AG09319 (cell line): ENCODE data around the gene UBR7.

Source experiments
- DNase-seq: peaks from one replicate; pipeline ENCODE4 v3.0.0-alpha.2; 2010; ENCODE audit warnings: low read depth; ENCODE audit errors: extremely low read depth
- TF ChIP-seq, protein P1 (sequence below): IDR thresholded peaks from 2 replicates; pipeline ENCODE4 v1.5.1; 2011; ENCODE audit warnings: low read depth, mild to moderate bottlenecking, inconsistent platforms, low read length, moderate library complexity

UBR7 gene

DNA sequence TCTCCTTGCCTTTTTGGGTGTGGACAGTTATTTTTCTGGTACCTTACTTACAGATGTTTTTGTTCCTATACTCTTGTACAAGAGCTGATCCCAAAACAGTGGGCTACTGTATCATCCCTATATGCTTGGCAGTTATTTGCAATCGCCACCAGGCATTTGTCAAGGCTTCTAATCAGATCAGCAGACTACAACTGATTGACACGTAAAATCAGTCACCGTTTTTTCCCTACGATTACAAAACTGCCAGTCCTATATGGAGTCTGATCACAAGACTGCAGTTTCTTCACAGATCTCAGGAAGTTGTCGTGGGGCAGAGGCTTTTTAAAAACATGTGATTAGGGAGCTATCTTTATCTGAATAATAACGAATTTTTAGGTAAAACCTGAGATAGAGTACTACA is 20.6 kb upstream of the UBR7 start:
- TF ChIP-seq, protein P1, sequence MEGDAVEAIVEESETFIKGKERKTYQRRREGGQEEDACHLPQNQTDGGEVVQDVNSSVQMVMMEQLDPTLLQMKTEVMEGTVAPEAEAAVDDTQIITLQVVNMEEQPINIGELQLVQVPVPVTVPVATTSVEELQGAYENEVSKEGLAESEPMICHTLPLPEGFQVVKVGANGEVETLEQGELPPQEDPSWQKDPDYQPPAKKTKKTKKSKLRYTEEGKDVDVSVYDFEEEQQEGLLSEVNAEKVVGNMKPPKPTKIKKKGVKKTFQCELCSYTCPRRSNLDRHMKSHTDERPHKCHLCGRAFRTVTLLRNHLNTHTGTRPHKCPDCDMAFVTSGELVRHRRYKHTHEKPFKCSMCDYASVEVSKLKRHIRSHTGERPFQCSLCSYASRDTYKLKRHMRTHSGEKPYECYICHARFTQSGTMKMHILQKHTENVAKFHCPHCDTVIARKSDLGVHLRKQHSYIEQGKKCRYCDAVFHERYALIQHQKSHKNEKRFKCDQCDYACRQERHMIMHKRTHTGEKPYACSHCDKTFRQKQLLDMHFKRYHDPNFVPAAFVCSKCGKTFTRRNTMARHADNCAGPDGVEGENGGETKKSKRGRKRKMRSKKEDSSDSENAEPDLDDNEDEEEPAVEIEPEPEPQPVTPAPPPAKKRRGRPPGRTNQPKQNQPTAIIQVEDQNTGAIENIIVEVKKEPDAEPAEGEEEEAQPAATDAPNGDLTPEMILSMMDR, result no peak
- DNase-seq, result no peak

DNA sequence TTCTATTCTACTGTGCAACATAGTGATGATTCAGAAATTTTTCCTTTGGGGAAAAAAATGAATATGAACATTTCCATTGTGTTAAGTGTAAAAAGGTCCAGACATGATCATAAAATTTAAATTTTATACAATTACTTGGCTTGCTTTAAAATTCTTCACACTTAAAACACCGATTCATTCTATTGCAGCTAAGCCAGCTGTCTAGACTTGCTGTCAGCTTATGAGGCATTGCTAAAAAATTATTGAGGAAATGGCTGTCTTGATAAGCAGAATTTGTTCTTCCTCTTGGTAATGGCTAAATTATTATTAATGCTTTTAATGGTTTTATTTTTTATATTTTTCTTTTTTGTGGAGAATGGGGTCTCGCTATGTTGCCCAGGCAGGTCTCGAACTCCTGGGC is 20.1 kb upstream of the UBR7 start:
- TF ChIP-seq, protein P1, result no peak
- DNase-seq, result no peak

DNA sequence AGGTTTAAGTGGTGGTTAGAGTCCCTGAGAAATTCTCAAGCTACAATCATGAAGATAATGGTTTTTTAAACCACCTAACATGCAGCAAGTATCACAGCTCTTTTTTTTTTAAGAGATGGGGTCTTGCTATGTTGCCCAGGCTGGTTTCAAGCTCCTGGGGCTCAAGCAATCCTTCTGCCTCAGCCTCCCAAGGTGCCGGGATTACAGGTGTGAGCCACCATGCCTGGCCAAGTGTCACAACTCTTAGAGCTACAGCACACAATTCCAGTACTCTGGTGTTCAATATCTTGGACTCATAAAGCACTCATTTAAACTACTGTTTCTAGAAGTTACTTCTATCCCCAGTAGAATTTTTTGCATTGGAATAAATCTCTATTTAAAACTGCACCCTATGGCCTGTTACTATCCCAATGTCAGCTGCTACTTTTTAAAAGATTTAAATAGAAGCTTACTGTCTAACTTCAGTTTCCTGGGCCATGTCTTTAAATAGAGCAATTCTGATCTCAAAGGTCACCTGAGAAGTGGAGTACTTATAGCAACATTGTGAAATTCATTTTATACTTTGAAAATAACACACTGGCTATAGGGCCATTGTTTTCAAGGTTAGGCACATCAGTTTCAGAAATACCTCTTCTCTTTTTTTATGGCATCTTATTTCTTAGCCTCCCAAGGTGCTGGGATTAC is 11.6 kb upstream of the UBR7 start:
- DNase-seq, result no peak
- TF ChIP-seq, protein P1, result no peak

DNA sequence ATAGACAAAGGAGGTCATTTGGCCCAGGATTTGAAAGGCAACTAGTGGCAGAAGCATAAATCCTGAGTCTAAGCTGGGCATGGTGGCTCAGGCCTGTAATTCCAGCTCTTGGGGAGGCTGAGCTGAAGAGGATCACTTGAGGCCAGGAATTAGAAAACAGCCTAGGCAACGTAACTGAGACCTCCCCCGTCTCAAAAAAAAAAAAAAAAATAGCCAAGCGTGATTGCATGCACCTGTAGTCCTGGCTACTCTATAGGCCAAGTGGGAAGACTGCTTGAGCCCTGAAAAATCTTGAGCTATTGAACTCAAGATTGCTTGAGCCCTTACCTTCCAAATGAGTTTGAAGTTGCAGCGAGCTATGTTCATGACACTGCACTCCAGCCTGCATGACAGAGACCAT is 8.0 kb upstream of the UBR7 start:
- no peak for DNase-seq
- TF ChIP-seq, protein P1, result no peak

DNA sequence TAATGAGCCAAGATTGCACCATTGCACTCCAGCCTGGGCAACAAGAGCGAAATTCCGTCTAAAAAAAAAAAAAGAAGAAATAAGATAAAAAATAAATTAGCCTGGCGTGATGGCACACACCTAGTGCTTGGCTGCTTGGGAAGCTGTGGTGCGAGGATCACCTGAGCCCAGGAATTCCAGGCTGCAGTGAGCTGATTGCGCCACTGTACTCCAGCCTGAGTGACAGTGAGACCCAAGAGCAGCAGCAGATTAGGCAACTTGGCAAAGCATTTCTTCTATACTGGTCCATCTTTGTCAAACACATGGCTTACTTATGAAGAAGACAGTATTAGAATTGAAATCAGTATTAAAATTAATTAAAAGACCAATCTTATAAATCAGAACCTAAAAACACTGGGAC is 6.5 kb upstream of the UBR7 start:
- no peak for DNase-seq
- TF ChIP-seq, protein P1, result no peak

DNA sequence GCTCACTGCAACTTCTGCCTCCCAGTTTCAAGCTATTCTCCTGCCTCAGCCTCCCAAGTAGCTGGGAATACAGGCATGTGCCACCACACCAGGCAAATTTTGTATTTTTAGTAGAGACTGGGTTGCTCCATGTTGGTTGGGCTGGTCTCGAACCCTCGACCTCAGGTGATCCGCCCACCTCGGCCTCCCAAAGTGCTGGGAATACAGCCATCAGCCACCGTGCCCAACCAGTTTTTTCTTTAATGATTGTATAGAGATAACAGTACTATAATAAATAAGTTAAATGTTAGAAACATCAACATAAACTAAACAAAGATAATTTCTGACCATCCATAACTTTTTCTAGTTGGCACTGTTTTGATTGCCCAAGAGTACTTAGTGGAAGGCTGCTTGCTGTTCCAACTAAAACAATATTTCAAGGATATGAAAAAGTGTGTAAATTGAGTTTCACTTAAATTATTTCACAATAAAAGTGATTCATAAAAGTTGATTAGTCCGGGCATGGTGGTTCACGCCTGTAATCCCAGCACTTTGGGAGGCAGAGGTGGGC is 5.8 kb upstream of the UBR7 start:
- TF ChIP-seq, protein P1, result no peak
- no peak for DNase-seq

DNA sequence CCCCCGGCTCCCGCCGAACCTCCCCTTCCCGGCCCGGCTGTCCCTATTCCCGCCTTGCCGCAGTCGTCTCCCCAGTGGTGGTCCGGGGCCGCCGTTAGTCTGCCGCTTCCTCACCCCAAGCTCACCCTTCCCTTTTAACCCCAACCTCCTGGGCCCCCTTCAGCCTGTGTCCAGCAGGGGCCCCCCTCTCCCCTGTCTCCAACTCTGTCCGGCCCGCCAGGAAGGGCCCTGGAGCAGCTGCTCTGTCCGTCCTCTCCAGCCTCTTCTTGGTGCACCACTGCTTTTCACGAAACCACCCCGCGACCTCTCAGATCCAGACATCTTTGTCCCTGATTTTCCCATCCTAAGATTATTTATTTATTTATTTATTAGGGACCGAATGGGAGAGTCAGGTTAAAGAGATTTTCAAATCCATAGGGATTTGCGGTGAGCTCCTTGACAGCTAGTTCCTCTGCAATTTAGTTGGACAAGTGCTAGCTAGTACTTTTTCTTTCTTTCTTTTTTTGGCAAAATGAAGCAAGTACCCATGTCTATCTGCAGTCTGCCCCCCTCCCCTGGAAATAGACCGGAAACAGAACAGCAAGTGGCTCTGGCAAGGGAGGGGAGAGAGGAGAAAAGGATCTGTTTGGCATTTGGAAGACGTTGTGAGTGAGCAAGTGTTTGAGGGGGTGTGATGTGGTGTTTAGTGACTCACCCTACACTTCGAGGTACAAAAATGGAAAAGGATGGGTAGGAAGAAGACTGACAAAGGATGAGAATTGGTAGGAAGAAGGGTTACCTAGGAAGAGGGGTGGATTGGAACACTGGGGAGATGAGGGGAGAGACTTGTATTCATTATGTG is 632 bp downstream of the UBR7 start:
- TF ChIP-seq, protein P1, result peak; percentile 51
- DNase-seq, result no peak
